ENCODE results near the gene CBFA2T3.
"Not testable (repeated sequence)": the region's sequence is repeated elsewhere in the genome, so short reads cannot be mapped to it uniquely, and the experiment has no call there.

The CBFA2T3 gene

GRCh38 chr16:89013111-89013510 lies 36.1 kb upstream of the CBFA2T3 start:
- no peak for DNase-seq (ENCODE audit: low spot score)

GRCh38 chr16:89012622-89012995 lies 35.6 kb upstream of the CBFA2T3 start:
- DNase-seq (ENCODE audit: low spot score) = no peak

- DNase-seq (ENCODE audit: low spot score) = no peak
Measured at GRCh38 chr16:89011909-89012621, 35.1 kb upstream of the CBFA2T3 start.

GRCh38 chr16:89010210-89010925 lies 33.4 kb upstream of the CBFA2T3 start:
- DNase-seq (ENCODE audit: low spot score) = no peak

GRCh38 chr16:89009343-89010209 lies 32.6 kb upstream of the CBFA2T3 start:
- no peak for DNase-seq (ENCODE audit: low spot score)

GRCh38 chr16:89008796-89009195 lies 31.8 kb upstream of the CBFA2T3 start:
- not testable (repeated sequence) for DNase-seq (ENCODE audit: low spot score)

- no peak for DNase-seq (ENCODE audit: low spot score)
Measured at GRCh38 chr16:89007371-89008249, 30.6 kb upstream of the CBFA2T3 start.

GRCh38 chr16:89006036-89006752 lies 29.2 kb upstream of the CBFA2T3 start:
- DNase-seq (ENCODE audit: low spot score) = no peak

- DNase-seq (ENCODE audit: low spot score) = no peak
Measured at GRCh38 chr16:89005201-89006035, 28.4 kb upstream of the CBFA2T3 start.

GRCh38 chr16:89004209-89004831 lies 27.3 kb upstream of the CBFA2T3 start:
- DNase-seq (ENCODE audit: low spot score) = no peak

GRCh38 chr16:89003831-89004208 lies 26.8 kb upstream of the CBFA2T3 start:
- no peak for DNase-seq (ENCODE audit: low spot score)

- no peak for DNase-seq (ENCODE audit: low spot score)
Measured at GRCh38 chr16:89002851-89003830, 26.1 kb upstream of the CBFA2T3 start.

- not testable (repeated sequence) for DNase-seq (ENCODE audit: low spot score)
Measured at GRCh38 chr16:89002081-89002480, 25.1 kb upstream of the CBFA2T3 start.

- DNase-seq (ENCODE audit: low spot score) = no peak
Measured at GRCh38 chr16:89001117-89002027, 24.4 kb upstream of the CBFA2T3 start.

- DNase-seq (ENCODE audit: low spot score) = no peak
Measured at GRCh38 chr16:89000207-89000959, 23.4 kb upstream of the CBFA2T3 start.

GRCh38 chr16:88999457-89000206 lies 22.6 kb upstream of the CBFA2T3 start:
- DNase-seq (ENCODE audit: low spot score) = no peak

All from putamen (tissue), 1 donor.